ENCODE results near the gene SLC9B2. TPM values are rescaled to one million over a fixed set of nuclear protein-coding genes. Genes with fewer than 3 reads are reported as not detected.

The SLC9B2 gene
- total RNA-seq, 1 experiment from 2014 or later = 28.0 TPM

DNA sequence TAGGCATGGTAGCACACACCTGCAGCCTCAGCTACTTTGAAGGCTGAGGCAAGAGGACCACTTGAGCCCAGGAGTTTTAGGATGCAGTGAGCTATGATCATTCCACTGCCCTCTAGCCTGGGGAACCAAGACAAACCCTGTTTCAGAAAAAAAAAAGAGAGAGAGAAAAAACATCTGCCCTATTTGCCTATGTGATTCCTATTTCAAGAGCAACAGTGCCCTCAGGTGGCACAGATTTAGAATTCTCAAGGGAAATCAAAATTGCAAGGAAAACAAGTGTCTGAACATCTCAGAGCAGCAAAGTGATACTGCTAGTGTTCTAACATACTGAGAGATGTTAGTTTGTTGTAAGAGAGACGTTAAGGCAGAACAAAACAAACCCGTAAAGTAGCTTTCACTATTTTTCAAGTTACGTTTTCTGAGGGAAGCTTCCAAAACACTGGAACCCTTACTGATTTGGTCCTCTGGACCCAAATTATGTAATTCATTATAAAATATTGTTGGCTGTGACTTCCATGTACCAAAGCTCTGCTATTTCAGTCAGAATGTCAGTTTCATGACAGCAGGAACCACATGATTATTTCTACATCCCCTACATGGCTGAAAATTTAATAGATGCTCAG is 15.2 kb upstream of the SLC9B2 start:
- Histone ChIP-seq H3K27ac (ENCODE audit: low read depth, low read length, poor library complexity, severe bottlenecking) (no peak overlapping the region), H3K4me1 (ENCODE audit: insufficient read depth, low read length, poor library complexity, severe bottlenecking) (no peaks in the 10 kb centered on the region), H3K36me3 (ENCODE audit: insufficient read depth, low read length, poor library complexity, severe bottlenecking) (no peaks in the 10 kb centered on the region), H3K4me3 (ENCODE audit: low read depth, low read length, poor library complexity, severe bottlenecking) (no peak overlapping the region), H3K9me3 (ENCODE audit: low read depth, low read length, poor library complexity, severe bottlenecking) (no peaks in the 10 kb centered on the region), H3K27me3 (replicated peaks; ENCODE audit: insufficient read depth, low read depth, low read length, poor library complexity) (no peaks in the 10 kb centered on the region)
- POLR2A ChIA-PET (ENCODE audit: low non-redundant PET) = no interaction called here
- peak; percentile 79 for DNase-seq (ENCODE audit: low spot score)
- CTCF ChIA-PET = interaction anchor here (0.5 kb wide), 1 partner anchor 38 kb away, joined by 4 read pairs; no protein-coding TSS in a partner anchor
- TF ChIP-seq, protein P1, sequence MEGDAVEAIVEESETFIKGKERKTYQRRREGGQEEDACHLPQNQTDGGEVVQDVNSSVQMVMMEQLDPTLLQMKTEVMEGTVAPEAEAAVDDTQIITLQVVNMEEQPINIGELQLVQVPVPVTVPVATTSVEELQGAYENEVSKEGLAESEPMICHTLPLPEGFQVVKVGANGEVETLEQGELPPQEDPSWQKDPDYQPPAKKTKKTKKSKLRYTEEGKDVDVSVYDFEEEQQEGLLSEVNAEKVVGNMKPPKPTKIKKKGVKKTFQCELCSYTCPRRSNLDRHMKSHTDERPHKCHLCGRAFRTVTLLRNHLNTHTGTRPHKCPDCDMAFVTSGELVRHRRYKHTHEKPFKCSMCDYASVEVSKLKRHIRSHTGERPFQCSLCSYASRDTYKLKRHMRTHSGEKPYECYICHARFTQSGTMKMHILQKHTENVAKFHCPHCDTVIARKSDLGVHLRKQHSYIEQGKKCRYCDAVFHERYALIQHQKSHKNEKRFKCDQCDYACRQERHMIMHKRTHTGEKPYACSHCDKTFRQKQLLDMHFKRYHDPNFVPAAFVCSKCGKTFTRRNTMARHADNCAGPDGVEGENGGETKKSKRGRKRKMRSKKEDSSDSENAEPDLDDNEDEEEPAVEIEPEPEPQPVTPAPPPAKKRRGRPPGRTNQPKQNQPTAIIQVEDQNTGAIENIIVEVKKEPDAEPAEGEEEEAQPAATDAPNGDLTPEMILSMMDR (conservative IDR thresholded peaks at IDR 0.05; ENCODE audit: low read depth, low read length) = peak; percentile 73
- TF ChIP-seq EZH2 (IDR thresholded peaks at IDR 0.05; ENCODE audit: borderline replicate concordance, low read depth, low read length, poor library complexity, severe bottlenecking) = no peak
- intact Hi-C loops (cut with micrococcal nuclease; ENCODE audit: unreplicated experiment) = loop anchor here (5.0 kb wide), 3 partner anchors 469 to 659 kb away; no protein-coding TSS in a partner anchor
- BruUV-seq (replicated peaks) = no TSS peak

DNA sequence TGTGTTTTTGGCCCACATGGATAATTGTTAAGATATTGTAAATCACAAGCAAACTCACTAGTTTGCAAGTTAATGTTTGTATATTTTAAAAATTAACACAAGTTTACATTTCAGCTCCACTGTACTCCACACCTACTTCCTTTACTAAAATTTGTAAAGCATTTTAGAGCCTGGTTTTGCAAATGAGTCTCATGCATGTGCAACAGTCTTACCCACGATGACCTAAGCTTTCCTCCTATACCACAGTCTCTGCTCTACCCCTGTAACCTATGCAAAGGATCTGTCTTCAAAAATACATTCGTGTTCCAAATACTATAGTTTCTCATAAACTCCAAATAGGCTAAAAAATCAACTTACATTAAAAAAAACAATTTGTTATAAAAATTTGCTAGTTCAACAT is 12.9 kb upstream of the SLC9B2 start:
- no TSS peak for BruUV-seq (replicated peaks)
- intact Hi-C loops (cut with micrococcal nuclease; ENCODE audit: unreplicated experiment) = no loop called here
- ChIA-PET CTCF (no interaction called here), POLR2A (ENCODE audit: low non-redundant PET) (no interaction called here)
- Histone ChIP-seq H3K9me3 (ENCODE audit: low read depth, low read length, poor library complexity, severe bottlenecking) (no peaks in the 10 kb centered on the region), H3K27ac (ENCODE audit: low read depth, low read length, poor library complexity, severe bottlenecking) (no peak overlapping the region), H3K4me3 (ENCODE audit: low read depth, low read length, poor library complexity, severe bottlenecking) (no peak overlapping the region), H3K4me1 (ENCODE audit: insufficient read depth, low read length, poor library complexity, severe bottlenecking) (no peaks in the 10 kb centered on the region), H3K27me3 (replicated peaks; ENCODE audit: insufficient read depth, low read depth, low read length, poor library complexity) (no peaks in the 10 kb centered on the region), H3K36me3 (ENCODE audit: insufficient read depth, low read length, poor library complexity, severe bottlenecking) (no peaks in the 10 kb centered on the region)
- TF ChIP-seq, protein P1 (conservative IDR thresholded peaks at IDR 0.05; ENCODE audit: low read depth, low read length) = no peak
- no peak for TF ChIP-seq EZH2 (IDR thresholded peaks at IDR 0.05; ENCODE audit: borderline replicate concordance, low read depth, low read length, poor library complexity, severe bottlenecking)
- no peak for DNase-seq (ENCODE audit: low spot score)

DNA sequence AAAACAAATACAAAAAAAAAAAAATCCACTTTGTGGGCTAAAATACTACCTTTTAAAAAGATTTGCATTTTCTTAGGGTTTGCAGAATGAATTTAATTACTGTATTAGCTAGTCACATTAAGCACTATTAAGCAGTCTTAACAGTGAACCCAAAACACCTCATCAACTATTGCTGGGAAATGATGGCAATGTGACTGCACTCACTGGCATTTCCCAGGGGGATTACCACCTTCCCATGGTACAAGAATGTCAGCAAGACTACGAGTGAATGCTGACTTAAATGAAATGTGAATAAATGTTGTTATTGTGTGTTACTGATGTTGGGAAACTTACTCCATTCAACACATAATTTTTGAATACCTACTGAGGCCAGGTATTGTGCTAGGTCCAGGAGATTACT is 10.0 kb upstream of the SLC9B2 start:
- no TSS peak for BruUV-seq (replicated peaks)
- TF ChIP-seq EZH2 (IDR thresholded peaks at IDR 0.05; ENCODE audit: borderline replicate concordance, low read depth, low read length, poor library complexity, severe bottlenecking) = no peak
- TF ChIP-seq, protein P1 (conservative IDR thresholded peaks at IDR 0.05; ENCODE audit: low read depth, low read length) = no peak
- ChIA-PET POLR2A (ENCODE audit: low non-redundant PET) (no interaction called here), CTCF (no interaction called here)
- no peaks in the 10 kb centered on the region for H3K9me3 ChIP-seq (ENCODE audit: low read depth, low read length, poor library complexity, severe bottlenecking)
- DNase-seq (ENCODE audit: low spot score) = no peak
- no peaks in the 10 kb centered on the region for H3K36me3 ChIP-seq (ENCODE audit: insufficient read depth, low read length, poor library complexity, severe bottlenecking)
- intact Hi-C loops (cut with micrococcal nuclease; ENCODE audit: unreplicated experiment) = no loop called here
- H3K27me3 ChIP-seq (replicated peaks; ENCODE audit: insufficient read depth, low read depth, low read length, poor library complexity) = no peaks in the 10 kb centered on the region
- no peak overlapping the region for H3K27ac ChIP-seq (ENCODE audit: low read depth, low read length, poor library complexity, severe bottlenecking)
- no peaks in the 10 kb centered on the region for H3K4me1 ChIP-seq (ENCODE audit: insufficient read depth, low read length, poor library complexity, severe bottlenecking)
- no peak overlapping the region for H3K4me3 ChIP-seq (ENCODE audit: low read depth, low read length, poor library complexity, severe bottlenecking)
